ENCODE measurements around the gene TMEM147.

Gene TMEM147

DNA sequence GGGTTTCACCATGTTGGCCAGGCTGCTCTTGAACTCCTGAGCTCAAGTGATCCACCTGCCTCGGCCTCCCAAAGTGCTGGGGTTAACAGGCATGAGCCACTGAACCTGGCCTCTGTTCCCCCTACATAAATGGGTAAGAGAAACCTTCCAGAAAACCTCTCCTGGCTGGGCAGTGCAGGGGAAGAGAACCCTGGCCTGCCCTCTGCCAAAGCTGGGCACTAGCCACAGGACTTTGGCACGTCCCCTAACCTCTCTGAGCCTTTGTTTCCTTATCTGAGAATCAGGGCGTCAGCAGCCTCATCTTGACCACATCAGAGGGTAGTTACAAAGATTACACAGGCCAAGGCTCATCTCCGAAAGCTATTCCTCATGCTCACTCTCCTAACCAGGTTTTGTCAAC lies 19.6 kb upstream of the TMEM147 start:
- no peak for TF ChIP-seq EZH2phosphoT487 (conservative IDR thresholded peaks at IDR 0.05; ENCODE audit: low read length)
- TF ChIP-seq CTCF (IDR thresholded peaks at IDR 0.05; ENCODE audit: insufficient read depth, low read length, poor library complexity, severe bottlenecking) = no peak

DNA sequence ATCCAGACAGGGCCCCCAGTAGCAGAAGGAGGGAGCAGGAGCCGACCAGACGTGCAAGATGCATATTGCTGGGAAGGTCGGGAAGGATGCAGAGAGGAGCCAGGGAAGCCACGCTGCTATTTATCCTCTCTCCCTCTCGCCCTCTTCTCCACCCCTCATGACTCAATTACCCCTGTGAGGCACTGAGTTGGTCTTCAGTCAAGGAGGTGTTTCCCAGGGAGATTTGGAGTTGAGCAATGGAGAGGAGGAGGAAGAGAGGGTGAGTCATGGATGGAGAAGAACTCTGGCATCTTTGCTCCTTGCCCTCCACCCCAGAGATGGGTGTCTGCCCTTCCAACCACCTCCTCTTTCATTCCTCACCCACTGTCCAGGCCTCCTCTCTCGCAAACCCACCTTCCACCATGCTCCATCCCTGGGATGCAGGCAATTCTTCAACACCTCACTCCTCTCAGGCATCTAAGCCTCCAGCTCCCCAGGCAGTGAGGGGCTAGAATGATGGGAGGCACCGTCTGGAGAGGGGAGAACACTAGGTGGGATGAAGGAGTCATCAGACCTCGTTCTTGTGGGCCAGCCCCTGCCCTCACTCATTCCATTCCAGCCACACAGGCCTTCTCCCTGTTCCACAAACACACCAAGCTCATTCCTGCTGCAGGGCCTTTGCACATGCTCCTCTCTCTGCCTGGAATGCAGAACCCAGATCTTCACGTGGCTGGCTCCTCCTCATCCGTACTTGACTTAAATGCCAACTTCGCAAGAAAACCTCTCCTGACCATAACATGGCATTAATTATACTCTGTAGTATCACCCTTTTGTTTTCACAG lies 17.0 kb upstream of the TMEM147 start, which contains the start of gene SBSN:
TSS of gene SBSN (minus strand) at position 94 of the 821 bp plus-strand sequence. CDS start at position 64, 30 bp downstream.
- Histone ChIP-seq H3K79me2 (ENCODE audit: insufficient read depth, low read length) (no peaks in the 10 kb centered on the region), H3K4me2 (ENCODE audit: low read depth, low read length, poor library complexity, severe bottlenecking) (no peak within 1 kb of the TSS), H2AFZ (ENCODE audit: low read depth, low read length, severe bottlenecking) (no peak within 1 kb of the TSS), H3K27me3 (ENCODE audit: low read length) (no peaks in the 10 kb centered on the region), H4K20me1 (ENCODE audit: low read depth, low read length) (no peaks in the 10 kb centered on the region), H3K36me3 (ENCODE audit: low read length) (no peaks in the 10 kb centered on the region), H3K9ac (ENCODE audit: low read length) (no peak within 1 kb of the TSS), H3K4me3 (ENCODE audit: insufficient read depth, low read length, poor library complexity, severe bottlenecking) (no peak within 1 kb of the TSS), H3K9me3 (ENCODE audit: insufficient read depth, low read length) (no peaks in the 10 kb centered on the region), H3K9me2 (replicated peaks; ENCODE audit: insufficient read depth, low read length) (no peaks in the 10 kb centered on the region), H3F3A (ENCODE audit: insufficient read depth) (no peaks in the 10 kb centered on the region), H3K27ac (ENCODE audit: low read depth, low read length) (no peak within 1 kb of the TSS)
- TF ChIP-seq EZH2phosphoT487 (conservative IDR thresholded peaks at IDR 0.05; ENCODE audit: low read length) (no peak), CTCF (IDR thresholded peaks at IDR 0.05; ENCODE audit: insufficient read depth, low read length, poor library complexity, severe bottlenecking) (no peak)

More for the DNA sequence above, 19.6 kb upstream of the TMEM147 start:
- H3K79me2 ChIP-seq (ENCODE audit: insufficient read depth, low read length) = no peaks in the 10 kb centered on the region
- H4K20me1 ChIP-seq (ENCODE audit: low read depth, low read length) = no peaks in the 10 kb centered on the region
- no peak overlapping the region for H2AFZ ChIP-seq (ENCODE audit: low read depth, low read length, severe bottlenecking)
- no peaks in the 10 kb centered on the region for H3K27me3 ChIP-seq (ENCODE audit: low read length)
- H3K4me2 ChIP-seq (ENCODE audit: low read depth, low read length, poor library complexity, severe bottlenecking) = no peak overlapping the region
- H3K9me3 ChIP-seq (ENCODE audit: insufficient read depth, low read length) = no peaks in the 10 kb centered on the region
- no peak overlapping the region for H3K4me3 ChIP-seq (ENCODE audit: insufficient read depth, low read length, poor library complexity, severe bottlenecking)
- no peaks in the 10 kb centered on the region for H3F3A ChIP-seq (ENCODE audit: insufficient read depth)
- H3K9me2 ChIP-seq (replicated peaks; ENCODE audit: insufficient read depth, low read length) = no peaks in the 10 kb centered on the region
- no peaks in the 10 kb centered on the region for H3K36me3 ChIP-seq (ENCODE audit: low read length)
- H3K9ac ChIP-seq (ENCODE audit: low read length) = no peak overlapping the region
- no peak overlapping the region for H3K27ac ChIP-seq (ENCODE audit: low read depth, low read length)

GRCh38 chr19:35529241-35530218 lies 15.9 kb upstream of the TMEM147 start:
- Histone ChIP-seq H3K79me2 (ENCODE audit: insufficient read depth, low read length) (no peaks in the 10 kb centered on the region), H3F3A (ENCODE audit: insufficient read depth) (no peaks in the 10 kb centered on the region), H3K9me2 (replicated peaks; ENCODE audit: insufficient read depth, low read length) (no peaks in the 10 kb centered on the region), H3K36me3 (ENCODE audit: low read length) (no peaks in the 10 kb centered on the region), H3K9me3 (ENCODE audit: insufficient read depth, low read length) (no peaks in the 10 kb centered on the region), H3K27me3 (ENCODE audit: low read length) (no peaks in the 10 kb centered on the region), H2AFZ (ENCODE audit: low read depth, low read length, severe bottlenecking) (no peak overlapping the region), H3K4me3 (ENCODE audit: insufficient read depth, low read length, poor library complexity, severe bottlenecking) (no peak overlapping the region), H3K4me2 (ENCODE audit: low read depth, low read length, poor library complexity, severe bottlenecking) (no peak overlapping the region), H4K20me1 (ENCODE audit: low read depth, low read length) (no peaks in the 10 kb centered on the region), H3K9ac (ENCODE audit: low read length) (no peak overlapping the region), H3K27ac (ENCODE audit: low read depth, low read length) (no peak overlapping the region)
- TF ChIP-seq EZH2phosphoT487 (conservative IDR thresholded peaks at IDR 0.05; ENCODE audit: low read length) = no peak
- no peak for TF ChIP-seq CTCF (IDR thresholded peaks at IDR 0.05; ENCODE audit: insufficient read depth, low read length, poor library complexity, severe bottlenecking)
